ENCODE measurements around the gene KLF13. TPM values are rescaled to one million over a fixed set of nuclear protein-coding genes. Genes with fewer than 3 reads are reported as not detected.

KLF13 gene
- total and polyA plus RNA-seq, 10 of the 15 experiments (the other 5 are each of a cell fraction or from before 2014, with no cell fraction given) = 20.3 to 109 (median 51.4) TPM

DNA sequence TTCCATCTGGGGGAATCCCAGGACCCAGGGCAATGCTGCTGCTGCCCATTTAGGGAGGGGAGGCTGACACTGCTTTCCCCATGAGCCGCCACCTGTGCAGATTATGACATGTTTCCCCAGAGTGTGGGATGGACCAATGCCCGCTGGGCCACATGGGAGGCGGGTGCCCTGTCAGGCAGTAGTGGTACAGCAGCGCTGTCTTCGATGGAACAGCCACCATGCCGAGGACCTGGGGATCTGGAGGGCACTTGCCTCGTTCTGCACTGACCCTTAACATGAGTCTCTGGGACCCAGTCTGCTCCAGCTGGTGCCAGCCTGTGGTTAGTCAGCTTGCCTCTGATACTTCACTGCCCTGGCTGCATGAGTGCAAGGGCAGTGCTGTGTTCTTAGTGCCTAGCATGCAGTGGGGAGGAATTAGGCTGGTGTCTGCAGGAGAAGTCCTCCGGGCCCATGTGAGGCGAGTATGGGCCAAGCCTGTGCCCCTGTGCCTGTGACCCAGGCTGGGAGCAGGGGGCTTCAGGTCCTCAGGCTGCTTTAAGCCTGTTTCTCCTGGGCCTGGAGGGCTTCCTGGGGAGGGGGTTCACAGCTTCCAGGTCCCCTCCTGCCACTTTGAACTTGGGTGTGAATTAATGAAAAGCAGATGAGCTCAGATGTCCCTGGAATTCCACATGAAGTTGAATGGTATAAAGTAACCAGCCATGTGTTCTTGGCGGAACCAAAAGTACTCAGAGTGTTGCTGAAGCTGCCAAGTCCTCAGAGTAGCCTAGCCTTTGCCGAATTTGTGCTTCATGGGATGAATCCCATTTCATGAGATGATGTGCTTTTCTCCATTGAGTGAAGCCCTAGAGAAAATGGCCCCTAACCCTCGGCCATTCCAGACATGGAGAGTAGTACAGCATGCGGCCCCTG is 22.9 kb downstream of the KLF13 start:
- 93% methylated on average over 13 of the region's 13 CpGs for WGBS (ENCODE audit: insufficient coverage, insufficient replicate concordance, low lambda C conversion rate, missing lambda C conversion rate)
- Histone ChIP-seq H3K36me3 (ENCODE audit: control insufficient read depth in 2 of 2, insufficient read depth in 2 of 2, low read length in 1 of 2) (peaks cover 22 to 24% of the 10 kb centered on the region in 2 experiments; a peak in 3 of 4 replicates), H4K20me1 (ENCODE audit: control insufficient read depth, insufficient read depth) (no peaks in the 10 kb centered on the region), H3K4me2 (ENCODE audit: control insufficient read depth, insufficient read depth) (no peak overlapping the region; the same call in none of the 2 replicates), H3K27me3 (replicated peaks in 1 of 2; ENCODE audit: control insufficient read depth in 2 of 2, insufficient read depth in 2 of 2, low read length in 1 of 2) (no peaks in the 10 kb centered on the region), H3K9ac (ENCODE audit: control insufficient read depth, insufficient read depth, low read length) (no peak overlapping the region; the same call in 1 of the 2 replicates), H3K27ac (ENCODE audit: control insufficient read depth, insufficient read depth) (0 out of 2 replicates have a peak overlapping the region, but pooled peaks have one; percentile 24), H3K4me1 (ENCODE audit: control insufficient read depth, insufficient read depth, low read length) (peaks cover 84% of the 10 kb centered on the region), H3K9me3 (replicated peaks; ENCODE audit: control insufficient read depth, insufficient read depth, low read length) (no peaks in the 10 kb centered on the region), H2AFZ (ENCODE audit: control insufficient read depth, low read depth, low read length) (no peak overlapping the region), H3K79me2 (ENCODE audit: control insufficient read depth, insufficient read depth, low read length) (peaks cover 97% of the 10 kb centered on the region), H3K4me3 (no peak overlapping the region)
- peak; percentile 36; the same call in 1 of the 2 replicates for TF ChIP-seq POLR2A (IDR thresholded peaks at IDR 0.05; ENCODE audit: low read depth, low read length)
- no peak for TF ChIP-seq ATF7 (IDR thresholded peaks at IDR 0.05; ENCODE audit: low read depth)
- no peak for TF ChIP-seq TCF7 (IDR thresholded peaks at IDR 0.05; ENCODE audit: borderline replicate concordance)
- peak; percentile 28; the same call in 1 of the 2 replicates for TF ChIP-seq POLR2AphosphoS5 (IDR thresholded peaks at IDR 0.05; ENCODE audit: low read length)
- RAD21 ChIA-PET (ENCODE audit: unreplicated experiment) = interaction anchor here (1.0 kb wide), 1 partner anchor 23 kb away, joined by 3 read pairs; the partner anchor contains the start of gene KLF13
- SMC1A ChIA-PET (ENCODE audit: uncharacterized antibody, unreplicated experiment) = interaction anchor here (1.0 to 3.6 kb wide), 4 partner anchors 15 to 89 kb away, joined by 3 to 21 read pairs (median 4); no protein-coding TSS in a partner anchor
- BruUV-seq (replicated peaks) = no TSS peak
- in situ Hi-C loops (cut with MboI) = loop anchor here (25.0 kb wide), 2 partner anchors 712 to 1263 kb away; partner anchors contain the start of genes ARHGAP11A and ARHGAP11B
- intact Hi-C loops (cut with micrococcal nuclease; ENCODE audit: unreplicated experiment) = no loop called here
- CTCF ChIA-PET = interaction anchor here (1.0 to 2.4 kb wide), 2 partner anchors 16 to 85 kb away, joined by 4 to 6 read pairs; no protein-coding TSS in a partner anchor
- FAIRE-seq (no peak), ATAC-seq (no peak), DNase-seq (ENCODE audit: low read depth, low spot score) (no peak)
- POLR2A ChIA-PET = interaction anchor here (0.5 to 1.5 kb wide), 4 partner anchors 85 to 1470 kb away, joined by 3 to 4 read pairs (median 3); no protein-coding TSS in a partner anchor

DNA sequence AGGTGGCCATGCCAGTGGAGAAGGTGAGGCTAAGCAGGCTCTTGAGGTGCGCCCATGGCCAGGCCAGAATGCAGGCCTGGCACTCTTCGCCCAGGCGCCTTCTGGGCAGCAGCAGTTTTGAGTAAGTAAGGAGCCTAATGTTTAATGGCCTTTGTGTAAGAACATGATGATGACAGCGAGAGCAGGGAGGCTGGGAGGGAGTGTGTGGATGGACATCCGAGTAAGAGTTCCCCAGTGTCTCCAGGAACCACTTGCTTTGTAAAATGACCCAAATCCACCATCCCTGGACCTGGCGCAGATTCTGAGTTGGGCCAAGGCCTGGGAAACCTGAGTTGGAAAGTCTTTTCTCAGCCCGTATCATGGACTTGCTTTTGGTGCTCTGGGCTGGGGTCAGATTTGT is 24.1 kb downstream of the KLF13 start:
- H3K4me1 ChIP-seq (ENCODE audit: control insufficient read depth, insufficient read depth, low read length) = peaks cover 82% of the 10 kb centered on the region
- WGBS (ENCODE audit: insufficient coverage, insufficient replicate concordance, low lambda C conversion rate, missing lambda C conversion rate) = 97% methylated on average over 7 of the region's 7 CpGs
- intact Hi-C loops (cut with micrococcal nuclease; ENCODE audit: unreplicated experiment) = no loop called here
- no peaks in the 10 kb centered on the region for H3K27me3 ChIP-seq (replicated peaks in 1 of 2; ENCODE audit: control insufficient read depth in 2 of 2, insufficient read depth in 2 of 2, low read length in 1 of 2)
- H3K9ac ChIP-seq (ENCODE audit: control insufficient read depth, insufficient read depth, low read length) = no peak overlapping the region
- H3K4me3 ChIP-seq = no peak overlapping the region
- ChIA-PET POLR2A (no interaction called here), CTCF (interaction anchor here (2.4 kb wide), 1 partner anchor 15 kb away, joined by 6 read pairs; no protein-coding TSS in a partner anchor), SMC1A (ENCODE audit: uncharacterized antibody, unreplicated experiment) (no interaction called here), RAD21 (ENCODE audit: unreplicated experiment) (interaction anchor here (1.0 kb wide), 1 partner anchor 24 kb away, joined by 3 read pairs; the partner anchor contains the start of gene KLF13)
- peak overlapping the region; percentile 42; the same call in 1 of the 2 replicates for H3K27ac ChIP-seq (ENCODE audit: control insufficient read depth, insufficient read depth)
- no peak overlapping the region for H2AFZ ChIP-seq (ENCODE audit: control insufficient read depth, low read depth, low read length)
- BruUV-seq (replicated peaks) = no TSS peak
- ATAC-seq (no peak), DNase-seq (ENCODE audit: low read depth, low spot score) (no peak), FAIRE-seq (no peak)
- peaks cover 26 to 29% of the 10 kb centered on the region in 2 experiments; a peak in 3 of 4 replicates for H3K36me3 ChIP-seq (ENCODE audit: control insufficient read depth in 2 of 2, insufficient read depth in 2 of 2, low read length in 1 of 2)
- peak overlapping the region; percentile 22; the same call in 1 of the 2 replicates for H3K4me2 ChIP-seq (ENCODE audit: control insufficient read depth, insufficient read depth)
- H4K20me1 ChIP-seq (ENCODE audit: control insufficient read depth, insufficient read depth) = no peaks in the 10 kb centered on the region
- H3K9me3 ChIP-seq (replicated peaks; ENCODE audit: control insufficient read depth, insufficient read depth, low read length) = no peaks in the 10 kb centered on the region; the same call in 2 of the 3 replicates
- H3K79me2 ChIP-seq (ENCODE audit: control insufficient read depth, insufficient read depth, low read length) = peaks cover 97% of the 10 kb centered on the region
- in situ Hi-C loops (cut with MboI) = no loop called here
- no peak for TF ChIP-seq ZNF622 (IDR thresholded peaks at IDR 0.05)
- TF ChIP-seq BMI1 (IDR thresholded peaks at IDR 0.05; ENCODE audit: borderline replicate concordance) = no peak
- no peak for TF ChIP-seq MEF2B (IDR thresholded peaks at IDR 0.05; ENCODE audit: partially characterized antibody, poor library complexity, severe bottlenecking)
- TF ChIP-seq MTA2 (IDR thresholded peaks at IDR 0.05; ENCODE audit: low read depth) = no peak
- no peak for TF ChIP-seq SMAD5 (IDR thresholded peaks at IDR 0.05; ENCODE audit: low read depth)
- no peak for TF ChIP-seq STAT3 (IDR thresholded peaks at IDR 0.05; ENCODE audit: low read depth, low read length)
- no peak for TF ChIP-seq IKZF1 (conservative IDR thresholded peaks at IDR 0.05)
- no peak for TF ChIP-seq NR2C1 (IDR thresholded peaks at IDR 0.05)
- TF ChIP-seq NFYA (IDR thresholded peaks at IDR 0.05; ENCODE audit: borderline replicate concordance, low read depth, low read length) = no peak
- TF ChIP-seq, protein P1, sequence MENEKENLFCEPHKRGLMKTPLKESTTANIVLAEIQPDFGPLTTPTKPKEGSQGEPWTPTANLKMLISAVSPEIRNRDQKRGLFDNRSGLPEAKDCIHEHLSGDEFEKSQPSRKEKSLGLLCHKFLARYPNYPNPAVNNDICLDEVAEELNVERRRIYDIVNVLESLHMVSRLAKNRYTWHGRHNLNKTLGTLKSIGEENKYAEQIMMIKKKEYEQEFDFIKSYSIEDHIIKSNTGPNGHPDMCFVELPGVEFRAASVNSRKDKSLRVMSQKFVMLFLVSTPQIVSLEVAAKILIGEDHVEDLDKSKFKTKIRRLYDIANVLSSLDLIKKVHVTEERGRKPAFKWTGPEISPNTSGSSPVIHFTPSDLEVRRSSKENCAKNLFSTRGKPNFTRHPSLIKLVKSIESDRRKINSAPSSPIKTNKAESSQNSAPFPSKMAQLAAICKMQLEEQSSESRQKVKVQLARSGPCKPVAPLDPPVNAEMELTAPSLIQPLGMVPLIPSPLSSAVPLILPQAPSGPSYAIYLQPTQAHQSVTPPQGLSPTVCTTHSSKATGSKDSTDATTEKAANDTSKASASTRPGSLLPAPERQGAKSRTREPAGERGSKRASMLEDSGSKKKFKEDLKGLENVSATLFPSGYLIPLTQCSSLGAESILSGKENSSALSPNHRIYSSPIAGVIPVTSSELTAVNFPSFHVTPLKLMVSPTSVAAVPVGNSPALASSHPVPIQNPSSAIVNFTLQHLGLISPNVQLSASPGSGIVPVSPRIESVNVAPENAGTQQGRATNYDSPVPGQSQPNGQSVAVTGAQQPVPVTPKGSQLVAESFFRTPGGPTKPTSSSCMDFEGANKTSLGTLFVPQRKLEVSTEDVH (IDR thresholded peaks at IDR 0.05; ENCODE audit: low read depth, partially characterized antibody) = no peak
